Activated naive CD8-positive, alpha-beta T cell treated with anti-CD3 and anti-CD28 coated beads, Interleukin-2, amount 10 ng/mL, durations not matched to agents 7 days and 5 days (primary cell): Measurements from ENCODE around the gene NME4. TPM values are rescaled to one million over a fixed set of nuclear protein-coding genes. Genes with fewer than 3 reads are reported as not detected.
"Not testable (repeated sequence)": the region's sequence is repeated elsewhere in the genome, so short reads cannot be mapped to it uniquely, and the experiment has no call there.

Experiments used
- ATAC-seq: fragments of 150-1000 bp; cut with Tn5 transposase; one replicate; pipeline ENCODE4 v1.10.0; 2021; ENCODE audit warnings: low read depth, moderate library complexity
- POLR2A ChIA-PET: fragments of 350-600 bp; sonication (Branson Sonifier 250); formaldehyde crosslinking; loops from one replicate; lab custom pipeline; 2021; ENCODE audit warnings: antibody characterized with exemption; lab: Charles Lee
- DNase-seq: peaks from one replicate; pipeline ENCODE4 v3.0.0; 2021
- H3K27ac Mint-ChIP-seq: one replicate; pipeline ENCODE4 v1.8.0; 2022; ENCODE audit warnings: mild to moderate bottlenecking, mixed read lengths
- H3K27me3 Mint-ChIP-seq: one replicate; pipeline ENCODE4 v1.8.0; 2022; ENCODE audit warnings: mild to moderate bottlenecking, moderate library complexity, mixed read lengths
- H3K36me3 Mint-ChIP-seq: one replicate; pipeline ENCODE4 v1.8.0; 2021; ENCODE audit warnings: mild to moderate bottlenecking, mixed read lengths
- H3K4me1 Mint-ChIP-seq: one replicate; pipeline ENCODE4 v1.8.0; 2021; ENCODE audit warnings: mixed read lengths
- H3K4me3 Mint-ChIP-seq: one replicate; pipeline ENCODE4 v1.8.0; 2022; ENCODE audit warnings: mild to moderate bottlenecking, moderate library complexity, mixed read lengths
- H3K9me3 Mint-ChIP-seq: one replicate; pipeline ENCODE4 v1.8.0; 2021; ENCODE audit warnings: mixed read lengths
- total RNA-seq, 2 experiments: library from RNA; stranded (reverse); gene quantifications; one replicate each; pipeline ENCODE4 v1.2.3, GENCODE V29; 2021

Gene NME4
- total RNA-seq, 2 experiments from 2014 or later = 8.2 to 8.8 TPM

- POLR2A ChIA-PET = interaction anchor here (0.5 kb wide), 1 partner anchor 119 kb away, joined by 3 read pairs; no protein-coding TSS in a partner anchor
- H3K27ac Mint-ChIP-seq = no peak overlapping the region
These were observed 20.8 kb upstream of the NME4 start for GRCh38 chr16:375927-376816.

GRCh38 chr16:376817-377418 is 20.1 kb upstream of the NME4 start:
- Mint-ChIP-seq H3K4me3 (no peak overlapping the region), H3K36me3 (peaks cover under 1% of the 10 kb centered on the region), H3K9me3 (no peaks in the 10 kb centered on the region), H3K4me1 (no peaks in the 10 kb centered on the region), H3K27ac (no peak overlapping the region), H3K27me3 (no peaks in the 10 kb centered on the region)
- POLR2A ChIA-PET = interaction anchor here (0.5 kb wide), 1 partner anchor 120 kb away, joined by 3 read pairs; no protein-coding TSS in a partner anchor
- ATAC-seq (no peak), DNase-seq (no peak)

More at GRCh38 chr16:375927-376816, 20.8 kb upstream of the NME4 start:
- Mint-ChIP-seq H3K4me1 (no peaks in the 10 kb centered on the region), H3K9me3 (no peaks in the 10 kb centered on the region), H3K36me3 (peaks cover 3% of the 10 kb centered on the region), H3K27me3 (no peaks in the 10 kb centered on the region), H3K4me3 (no peak overlapping the region)
- DNase-seq (no peak), ATAC-seq (no peak)

GRCh38 chr16:377419-377951 is 19.5 kb upstream of the NME4 start:
- no peak overlapping the region for H3K27ac Mint-ChIP-seq
- no peaks in the 10 kb centered on the region for H3K9me3 Mint-ChIP-seq
- POLR2A ChIA-PET = no interaction called here
- no peaks in the 10 kb centered on the region for H3K36me3 Mint-ChIP-seq
- DNase-seq = no peak
- H3K27me3 Mint-ChIP-seq = no peaks in the 10 kb centered on the region
- no peak for ATAC-seq
- no peak overlapping the region for H3K4me3 Mint-ChIP-seq
- H3K4me1 Mint-ChIP-seq = no peaks in the 10 kb centered on the region

GRCh38 chr16:378113-378820 is 18.7 kb upstream of the NME4 start:
- H3K27me3 Mint-ChIP-seq, H3K9me3 Mint-ChIP-seq, H3K27ac Mint-ChIP-seq, H3K36me3 Mint-ChIP-seq, H3K4me3 Mint-ChIP-seq, ATAC-seq, DNase-seq, H3K4me1 Mint-ChIP-seq: not testable (repeated sequence)
- POLR2A ChIA-PET = interaction anchor here (4.6 kb wide), 1 partner anchor 7 kb away, joined by 27 read pairs; the partner anchor contains the start of gene MRPL28

GRCh38 chr16:378821-379182 is 18.2 kb upstream of the NME4 start:
- Mint-ChIP-seq H3K9me3 (no peaks in the 10 kb centered on the region), H3K27ac (no peak overlapping the region), H3K27me3 (peaks cover 5% of the 10 kb centered on the region), H3K4me3 (no peak overlapping the region), H3K4me1 (peaks cover 9% of the 10 kb centered on the region), H3K36me3 (no peaks in the 10 kb centered on the region)
- POLR2A ChIA-PET = interaction anchor here (4.6 kb wide), 1 partner anchor 8 kb away, joined by 27 read pairs; the partner anchor contains the start of gene MRPL28
- DNase-seq (no peak), ATAC-seq (no peak)

- H3K9me3 Mint-ChIP-seq = no peaks in the 10 kb centered on the region
- DNase-seq (peak; percentile 36), ATAC-seq (no peak)
- peak overlapping the region; percentile 80 for H3K4me3 Mint-ChIP-seq
- H3K27ac Mint-ChIP-seq = peak overlapping the region; percentile 84
- H3K36me3 Mint-ChIP-seq = no peaks in the 10 kb centered on the region
- peaks cover 9% of the 10 kb centered on the region for H3K4me1 Mint-ChIP-seq
- peaks cover 5% of the 10 kb centered on the region for H3K27me3 Mint-ChIP-seq
- POLR2A ChIA-PET = interaction anchor here (0.6 to 4.6 kb wide), 3 partner anchors 8 to 147 kb away, joined by 3 to 27 read pairs (median 3); partner anchors contain the start of gene MRPL28
These were observed 17.6 kb upstream of the NME4 start for GRCh38 chr16:379183-379960.

GRCh38 chr16:379961-380761 is 16.8 kb upstream of the NME4 start:
- H3K27ac Mint-ChIP-seq = peak overlapping the region; percentile 84
- DNase-seq (peak; percentile 37), ATAC-seq (no peak)
- peaks cover 5% of the 10 kb centered on the region for H3K27me3 Mint-ChIP-seq
- H3K4me1 Mint-ChIP-seq = peaks cover 9% of the 10 kb centered on the region
- H3K9me3 Mint-ChIP-seq = no peaks in the 10 kb centered on the region
- H3K36me3 Mint-ChIP-seq = no peaks in the 10 kb centered on the region
- POLR2A ChIA-PET = interaction anchor here (0.6 to 4.6 kb wide), 3 partner anchors 9 to 146 kb away, joined by 3 to 27 read pairs (median 3); partner anchors contain the start of gene MRPL28
- peak overlapping the region; percentile 80 for H3K4me3 Mint-ChIP-seq

GRCh38 chr16:380762-381011 is 16.3 kb upstream of the NME4 start:
- POLR2A ChIA-PET = interaction anchor here (1.1 to 4.6 kb wide), 2 partner anchors 10 to 146 kb away, joined by 3 to 27 read pairs; partner anchors contain the start of gene MRPL28
- peak overlapping the region; percentile 80 for H3K4me3 Mint-ChIP-seq
- DNase-seq (no peak), ATAC-seq (no peak)
- H3K4me1 Mint-ChIP-seq = peaks cover 9% of the 10 kb centered on the region
- H3K27ac Mint-ChIP-seq = peak overlapping the region; percentile 84
- H3K27me3 Mint-ChIP-seq = peaks cover 5% of the 10 kb centered on the region
- H3K36me3 Mint-ChIP-seq = no peaks in the 10 kb centered on the region
- no peaks in the 10 kb centered on the region for H3K9me3 Mint-ChIP-seq

- POLR2A ChIA-PET = interaction anchor here (0.6 to 4.6 kb wide), 2 partner anchors 10 to 242 kb away, joined by 3 to 27 read pairs; partner anchors contain the start of gene MRPL28
- DNase-seq = peak; percentile 56
These were observed 15.8 kb upstream of the NME4 start for GRCh38 chr16:381012-381788.

GRCh38 chr16:381789-382717 is 14.9 kb upstream of the NME4 start, which contains the start of gene PGAP6:
Gene PGAP6 (minus strand): TSS chr16:381978. CDS start chr16:381821, 157 bp downstream.
- Mint-ChIP-seq H3K27me3 (peaks cover 5% of the 10 kb centered on the region), H3K9me3 (no peaks in the 10 kb centered on the region), H3K4me3 (peak within 1 kb of the TSS; percentile 87), H3K36me3 (no peaks in the 10 kb centered on the region), H3K4me1 (peaks cover 9% of the 10 kb centered on the region), H3K27ac (peak within 1 kb of the TSS; percentile 34)
- POLR2A ChIA-PET = interaction anchor here (1.2 to 4.6 kb wide), 3 partner anchors 10 to 19 kb away, joined by 3 to 27 read pairs (median 14); partner anchors contain the start of genes DECR2 and MRPL28
- DNase-seq (peak; percentile 82), ATAC-seq (peak; percentile 67)

More at GRCh38 chr16:381012-381788, 15.8 kb upstream of the NME4 start:
- Mint-ChIP-seq H3K27me3 (peaks cover 5% of the 10 kb centered on the region), H3K36me3 (no peaks in the 10 kb centered on the region), H3K27ac (no peak overlapping the region), H3K4me1 (peaks cover 9% of the 10 kb centered on the region), H3K9me3 (no peaks in the 10 kb centered on the region), H3K4me3 (peak overlapping the region; percentile 73)
- peak; percentile 32 for ATAC-seq
